Upper lobe of left lung (tissue), 6 donors: ENCODE measurements around the gene S100A5. TPM values are rescaled to one million over a fixed set of nuclear protein-coding genes. Genes with fewer than 3 reads are reported as not detected.
"Not testable (repeated sequence)": the region's sequence is repeated elsewhere in the genome, so short reads cannot be mapped to it uniquely, and the experiment has no call there.

ENCODE experiments used
- ATAC-seq, 2 donors: fragments of 200-7000 bp; cut with Tn5 transposase; one replicate each; pipeline ENCODE4 v1.9.1; 2022; ENCODE audit warnings: mild to moderate bottlenecking in 2 of 2, moderate library complexity in 2 of 2; ENCODE audit not compliant: low FRiP score in 2 of 2
- DNase-seq, 2 donors: peaks; one replicate each; pipeline ENCODE4 v3.0.0-alpha.2; 2019 to 2020
- H3K27ac ChIP-seq, 4 donors: fragments of 200-600 bp; sonication (generic); one replicate each; pipeline ENCODE4 v1.5.1; 2016 to 2019
- H3K27me3 ChIP-seq, 4 donors: fragments of 200-600 bp; sonication (generic); one replicate each; pipeline ENCODE4 v1.5.1; 2017 to 2019
- H3K36me3 ChIP-seq, 4 donors: fragments of 200-600 bp; sonication (generic); one replicate each; pipeline ENCODE4 v1.5.1; 2016 to 2019
- H3K4me1 ChIP-seq, 4 donors: fragments of 200-600 bp; sonication (generic); one replicate each; pipeline ENCODE4 v1.5.1; 2018 to 2019
- H3K4me3 ChIP-seq, 4 donors: fragments of 200-600 bp; sonication (generic); one replicate each; pipeline ENCODE4 v1.5.1; 2017 to 2019; ENCODE audit warnings: mild to moderate bottlenecking in 2 of 4, moderate library complexity in 1 of 4
- H3K9me3 ChIP-seq, 4 donors: fragments of 200-600 bp; sonication (generic); one replicate each; pipeline ENCODE4 v1.5.1; 2018 to 2019
- EP300 ChIP-seq, 4 donors: sonication (generic); formaldehyde crosslinking; IDR thresholded peaks; one replicate each; pipeline ENCODE4 v1.5.1; 2017; ENCODE audit warnings: antibody characterized with exemption in 4 of 4, control low read depth in 2 of 4
- POLR2A ChIP-seq, 4 donors: fragments of 450-650 bp; IDR thresholded peaks; one replicate each; pipeline ENCODE4 v1.5.1; 2016 to 2017; ENCODE audit warnings: antibody characterized with exemption in 4 of 4, mild to moderate bottlenecking in 2 of 4
- POLR2AphosphoS5 ChIP-seq, 2 donors: sonication (generic); formaldehyde crosslinking; IDR thresholded peaks; one replicate each; pipeline ENCODE4 v1.5.1; 2017; ENCODE audit warnings: antibody characterized with exemption in 2 of 2
- WGBS, 2 donors: methylation state at CpG; one replicate each; pipeline ENCODE4 v1.1.5; 2017 to 2018; 5-methylcytosine and 5-hydroxymethylcytosine counted together
- total RNA-seq, 6 donors: library from RNA; depleted of rRNA in 4 of 6; stranded (reverse); fragments of >200 nt in 4 of 6; gene quantifications; one replicate each; pipeline versions ENCODE4 v1.1.0 to v1.2.1, GENCODE V29; 2016 to 2021
- TF ChIP-seq, protein P1 (sequence below), 6 experiments: fragments of 450-650 bp in 4 of 6; fragments of 200-600 bp in 2 of 6; sonication (generic) in 2 of 6; IDR thresholded peaks; one replicate each; pipeline ENCODE4 v1.5.1; 2016 to 2019; ENCODE audit warnings: antibody characterized with exemption in 6 of 6
- donor health status: DM: no; HTN: no; CAD: no; lungs with moderate emphysema.
- donor health status: DM: no; HTN: yes; CAD: no; lungs with severe emphysema.

Gene S100A5
- total RNA-seq, 6 donors from 2014 or later: not detected

DNA sequence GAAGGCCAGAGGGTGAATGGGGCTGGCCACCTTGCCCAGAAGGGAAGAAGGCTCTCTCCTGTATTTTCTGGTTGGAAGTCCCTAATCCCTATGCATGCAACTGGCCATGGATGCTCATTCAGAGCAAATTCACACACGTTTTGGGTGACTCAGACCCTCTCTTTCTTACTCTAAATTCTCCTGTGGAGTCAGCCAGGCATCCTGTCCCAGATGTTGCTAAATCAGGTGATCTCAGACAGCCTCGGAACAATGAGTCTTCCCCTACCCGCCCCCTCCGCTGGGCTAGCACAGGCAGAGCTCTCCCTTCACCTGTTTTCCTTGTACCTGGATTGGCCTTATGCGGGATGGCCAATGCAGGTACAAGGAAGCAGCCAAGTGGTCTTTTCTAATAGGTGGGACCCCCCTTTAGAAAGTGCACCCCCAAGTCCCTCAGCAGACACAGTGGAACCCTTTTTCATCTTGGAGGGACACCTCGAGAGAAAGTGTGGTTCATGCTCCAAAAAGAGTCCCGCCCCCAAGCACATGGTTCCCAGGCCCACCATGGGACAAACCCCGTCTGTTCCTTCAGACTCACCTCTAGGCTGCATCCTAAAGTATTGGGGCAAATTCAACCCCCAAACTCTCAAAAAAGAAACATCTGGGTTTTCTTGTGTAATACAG, 13.6 kb downstream of the S100A5 start:
- DNase-seq (no peak), ATAC-seq (no peak)
- H3K27ac ChIP-seq: no peak overlapping the region
- H3K4me1 ChIP-seq: peaks cover 7 to 20% (median 17%) of the 10 kb centered on the region in 4 donors
- no peaks in the 10 kb centered on the region for H3K27me3 ChIP-seq
- peaks cover 0 to 4% (median 0%) of the 10 kb centered on the region in 4 donors for H3K36me3 ChIP-seq
- TF ChIP-seq POLR2AphosphoS5 (IDR thresholded peaks at IDR 0.05): no peak
- TF ChIP-seq EP300 (IDR thresholded peaks at IDR 0.05): no peak
- no peak for TF ChIP-seq POLR2A (IDR thresholded peaks at IDR 0.05)
- TF ChIP-seq, protein P1, sequence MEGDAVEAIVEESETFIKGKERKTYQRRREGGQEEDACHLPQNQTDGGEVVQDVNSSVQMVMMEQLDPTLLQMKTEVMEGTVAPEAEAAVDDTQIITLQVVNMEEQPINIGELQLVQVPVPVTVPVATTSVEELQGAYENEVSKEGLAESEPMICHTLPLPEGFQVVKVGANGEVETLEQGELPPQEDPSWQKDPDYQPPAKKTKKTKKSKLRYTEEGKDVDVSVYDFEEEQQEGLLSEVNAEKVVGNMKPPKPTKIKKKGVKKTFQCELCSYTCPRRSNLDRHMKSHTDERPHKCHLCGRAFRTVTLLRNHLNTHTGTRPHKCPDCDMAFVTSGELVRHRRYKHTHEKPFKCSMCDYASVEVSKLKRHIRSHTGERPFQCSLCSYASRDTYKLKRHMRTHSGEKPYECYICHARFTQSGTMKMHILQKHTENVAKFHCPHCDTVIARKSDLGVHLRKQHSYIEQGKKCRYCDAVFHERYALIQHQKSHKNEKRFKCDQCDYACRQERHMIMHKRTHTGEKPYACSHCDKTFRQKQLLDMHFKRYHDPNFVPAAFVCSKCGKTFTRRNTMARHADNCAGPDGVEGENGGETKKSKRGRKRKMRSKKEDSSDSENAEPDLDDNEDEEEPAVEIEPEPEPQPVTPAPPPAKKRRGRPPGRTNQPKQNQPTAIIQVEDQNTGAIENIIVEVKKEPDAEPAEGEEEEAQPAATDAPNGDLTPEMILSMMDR (IDR thresholded peaks at IDR 0.05): no peak
- H3K9me3 ChIP-seq: no peaks in the 10 kb centered on the region
- 84 to 95% methylated on average over 8 of the region's 8 CpGs for WGBS, 2 donors
- H3K4me3 ChIP-seq: no peak overlapping the region

DNA sequence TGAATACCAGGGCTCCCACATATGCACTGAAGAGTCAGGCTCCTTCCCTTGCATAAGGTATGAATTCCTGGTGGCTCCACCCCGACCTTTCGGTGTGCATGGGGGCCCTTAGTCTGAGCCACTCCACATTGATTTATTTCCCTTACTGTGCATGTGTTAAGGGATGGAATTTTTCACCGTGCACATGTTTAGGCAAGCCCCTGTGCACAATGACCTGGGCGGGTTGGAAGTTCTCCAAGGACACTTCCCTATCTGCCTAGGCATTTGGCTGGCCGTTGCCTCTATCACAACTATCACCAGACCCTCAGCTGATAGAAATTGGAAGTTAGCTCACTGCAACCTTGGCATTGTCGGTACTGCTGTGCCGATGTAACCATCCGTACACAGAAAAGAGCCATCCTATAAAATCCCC, 14.6 kb downstream of the S100A5 start:
- DNase-seq (no peak), ATAC-seq (no peak)

DNA sequence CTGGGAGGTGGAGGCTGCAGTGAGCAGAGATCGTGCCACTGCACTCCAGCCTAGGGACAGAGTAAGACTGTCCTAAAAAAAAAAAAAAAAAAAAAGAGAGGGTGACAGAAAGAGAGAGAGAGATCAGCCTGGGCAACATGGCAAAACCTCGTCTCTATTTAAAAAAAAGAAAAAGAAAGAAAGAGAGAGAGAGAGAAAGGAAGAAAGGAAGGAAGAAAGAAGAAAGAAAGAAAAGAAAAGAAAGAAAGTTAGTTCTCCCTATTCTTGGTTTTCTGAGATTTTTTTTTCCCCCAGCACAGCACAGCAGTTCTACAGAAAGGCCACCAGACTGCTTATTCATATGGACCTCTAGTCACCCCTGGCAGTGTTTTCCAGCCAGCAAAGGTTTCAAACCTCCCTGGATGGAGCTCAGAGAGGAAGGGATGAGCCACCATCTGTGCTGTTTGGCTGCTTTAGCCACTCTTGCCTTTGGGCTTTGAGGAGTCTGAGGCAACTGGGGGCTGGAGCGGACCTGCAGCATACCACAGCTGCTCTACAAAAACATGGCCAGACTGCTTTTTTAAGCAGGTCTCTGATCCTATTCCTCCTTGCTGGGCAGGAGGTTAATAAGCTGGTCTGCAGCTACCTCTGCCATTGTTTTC, 15.5 kb downstream of the S100A5 start:
- no peaks in the 10 kb centered on the region for H3K27me3 ChIP-seq
- H3K4me3 ChIP-seq: no peak overlapping the region
- H3K36me3 ChIP-seq: peaks cover 0 to 4% (median 0%) of the 10 kb centered on the region in 4 donors
- WGBS, 2 donors: 44 to 61% methylated on average over 2 to 3 of the region's 3 CpGs
- TF ChIP-seq EP300 (IDR thresholded peaks at IDR 0.05) (no peak), POLR2A (IDR thresholded peaks at IDR 0.05) (no peak), POLR2AphosphoS5 (IDR thresholded peaks at IDR 0.05) (no peak)
- TF ChIP-seq, protein P1 (IDR thresholded peaks at IDR 0.05): no peak
- ATAC-seq: peak in 1 of 2 donors; percentile 75
- peaks cover 0 to 12% (median 10%) of the 10 kb centered on the region in 4 donors for H3K4me1 ChIP-seq
- DNase-seq: no peak
- H3K27ac ChIP-seq: no peak overlapping the region
- no peaks in the 10 kb centered on the region for H3K9me3 ChIP-seq

More for the DNA sequence above, 14.6 kb downstream of the S100A5 start:
- peaks cover 0 to 4% (median 0%) of the 10 kb centered on the region in 4 donors for H3K36me3 ChIP-seq
- peaks cover 0 to 12% (median 10%) of the 10 kb centered on the region in 4 donors for H3K4me1 ChIP-seq
- 24 to 41% methylated on average over 8 of the region's 8 CpGs for WGBS, 2 donors
- TF ChIP-seq POLR2AphosphoS5 (IDR thresholded peaks at IDR 0.05) (no peak), EP300 (IDR thresholded peaks at IDR 0.05) (no peak), POLR2A (IDR thresholded peaks at IDR 0.05) (no peak)
- TF ChIP-seq, protein P1 (IDR thresholded peaks at IDR 0.05): no peak
- H3K4me3 ChIP-seq: no peak overlapping the region
- H3K9me3 ChIP-seq: no peaks in the 10 kb centered on the region
- H3K27me3 ChIP-seq: no peaks in the 10 kb centered on the region
- H3K27ac ChIP-seq: peak overlapping the region in 1 of 4 donors; percentile 11

DNA sequence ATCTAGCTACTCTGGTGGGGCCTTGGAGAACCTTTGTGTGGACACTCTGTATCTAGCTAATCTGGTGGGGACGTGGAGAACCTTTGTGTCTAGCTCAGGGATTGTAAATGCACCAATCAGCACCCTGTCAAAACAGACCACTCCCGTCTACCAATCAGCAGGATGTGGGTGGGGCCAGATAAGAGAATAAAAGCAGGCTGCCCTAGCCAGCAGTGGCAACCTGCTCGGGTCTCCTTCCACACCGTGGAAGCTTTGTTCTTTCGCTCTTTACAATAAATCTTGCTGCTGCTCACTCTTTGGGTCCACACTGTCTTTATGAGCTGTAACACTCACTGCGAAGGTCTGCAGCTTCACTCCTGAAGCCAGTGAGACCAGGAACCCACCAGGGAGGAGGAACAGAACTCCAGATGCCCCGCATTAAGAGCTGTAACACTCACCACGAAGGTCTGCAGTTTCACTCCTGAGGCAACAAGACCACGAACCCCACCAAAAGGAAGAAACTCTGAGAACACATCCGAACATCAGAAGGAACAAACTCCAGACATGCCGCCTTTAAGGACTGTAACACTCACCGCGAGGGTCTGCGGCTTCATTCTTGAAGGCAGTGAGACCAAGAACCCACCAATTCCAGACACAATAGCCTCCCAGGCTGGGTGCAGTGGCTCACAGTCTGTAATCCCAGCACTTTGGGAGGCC, 18.2 kb downstream of the S100A5 start:
- not testable (repeated sequence) for H3K27ac ChIP-seq, H3K36me3 ChIP-seq, ATAC-seq, DNase-seq, H3K9me3 ChIP-seq, H3K27me3 ChIP-seq, H3K4me3 ChIP-seq
- H3K4me1 ChIP-seq: peaks cover 0 to 17% (median 12%) of the 10 kb centered on the region in 4 donors
- WGBS, 2 donors: 76 to 80% methylated on average over 14 of the region's 14 CpGs

DNA sequence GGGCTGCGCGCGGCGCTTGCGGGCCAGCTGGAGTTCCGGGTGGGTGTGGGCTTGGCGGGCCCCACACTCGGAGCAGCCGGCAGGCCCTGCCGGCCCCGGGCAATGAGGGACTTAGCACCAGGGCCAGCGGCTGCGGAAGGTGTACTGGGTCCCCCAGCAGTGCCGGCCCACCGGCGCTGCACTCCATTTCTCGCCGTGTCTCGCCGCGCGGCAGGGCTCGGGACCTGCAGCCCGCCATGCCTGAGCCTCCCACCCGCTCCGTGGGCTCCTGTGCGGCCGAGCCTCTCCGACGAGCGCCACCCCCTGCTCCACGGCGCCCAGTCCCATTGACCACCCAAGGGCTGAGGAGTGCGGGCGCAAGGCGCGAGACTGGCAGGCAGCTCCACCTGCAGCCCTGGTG, 18.9 kb downstream of the S100A5 start:
- H3K36me3 ChIP-seq, H3K4me3 ChIP-seq, H3K9me3 ChIP-seq, H3K27me3 ChIP-seq, ATAC-seq, H3K27ac ChIP-seq: not testable (repeated sequence)
- DNase-seq: peak in 1 of 2 donors; percentile 70
- H3K4me1 ChIP-seq: peaks cover 0 to 17% (median 11%) of the 10 kb centered on the region in 4 donors
- WGBS, 2 donors: 96 to 98% methylated on average over 23 to 36 of the region's 37 CpGs
